ENCODE results near the gene TOM1L2.

DNA sequence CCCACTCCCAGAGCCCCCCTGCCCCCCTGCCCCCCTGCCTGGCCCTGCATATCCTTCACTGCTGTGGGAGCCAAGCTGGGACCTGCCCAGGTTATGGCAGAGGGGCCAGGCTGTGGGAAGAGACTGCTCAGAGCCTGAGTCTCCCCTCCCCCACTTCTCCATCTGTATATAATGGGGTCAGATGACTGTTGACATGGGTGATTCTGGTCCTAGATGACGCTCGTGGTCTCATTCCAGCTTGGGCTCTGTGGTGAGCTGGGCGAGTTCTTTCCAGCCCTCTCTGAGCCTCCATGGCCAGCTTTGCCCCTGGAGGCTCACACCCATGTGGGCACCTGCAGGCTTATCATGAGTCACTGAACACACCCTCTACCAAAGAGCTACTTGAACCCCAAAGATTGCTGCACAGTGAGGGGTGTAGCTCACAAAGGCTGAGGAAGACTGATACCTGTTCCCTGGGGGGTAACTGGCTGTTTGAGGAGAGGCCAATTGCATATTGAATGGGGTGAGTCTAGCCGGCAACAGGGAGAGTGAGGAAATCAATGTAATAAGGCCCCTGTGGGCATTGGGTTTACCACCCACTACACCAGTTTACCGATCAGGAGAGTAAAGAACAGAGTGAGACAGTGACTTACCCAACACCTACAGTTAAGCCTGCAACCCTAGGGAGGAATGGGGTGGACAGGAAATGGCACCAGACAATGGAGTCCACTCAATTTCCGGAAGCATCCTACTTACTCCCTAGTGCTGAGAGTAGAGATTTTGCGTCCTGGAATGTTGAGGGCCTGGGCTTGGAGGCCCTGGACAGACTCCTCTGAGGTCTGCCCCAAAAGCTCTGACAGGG, 131.2 kb downstream of the TOM1L2 start:
- TF ChIP-seq POLR2A (IDR thresholded peaks at IDR 0.05) (no peak), CTCF (IDR thresholded peaks at IDR 0.05) (no peak)

Data from heart left ventricle (tissue), 13 donors.